HepG2 (cell line): ENCODE results near the gene NPTXR. TPM values are rescaled to one million over a fixed set of nuclear protein-coding genes. Genes with fewer than 3 reads are reported as not detected.

ENCODE experiments used
- ELF3 ChIP-seq: IDR thresholded peaks from 2 replicates; pipeline ENCODE4 v1.6.1; 2016; ENCODE audit warnings: missing genetic modification reagents, missing compliant biosample characterization
- ERF ChIP-seq: IDR thresholded peaks from 2 replicates; pipeline ENCODE4 v1.6.1; 2018; ENCODE audit warnings: missing biosample characterization, missing genetic modification reagents
- GTF3A ChIP-seq: sonication (generic); formaldehyde crosslinking; conservative IDR thresholded peaks from 2 replicates; pipeline ENCODE4 v1.4.0; 2020; ENCODE audit warnings: mild to moderate bottlenecking, missing genetic modification reagents
- HIVEP1 ChIP-seq: sonication (generic); formaldehyde crosslinking; IDR thresholded peaks from 2 replicates; pipeline ENCODE4 v1.4.0; 2020; ENCODE audit warnings: mild to moderate bottlenecking, missing genetic modification reagents
- KMT2A ChIP-seq: sonication (generic); formaldehyde crosslinking; IDR thresholded peaks from 2 replicates; pipeline ENCODE4 v1.4.0; 2020; ENCODE audit warnings: missing genetic modification reagents
- MED13 ChIP-seq: sonication (generic); formaldehyde crosslinking; IDR thresholded peaks from 2 replicates; pipeline ENCODE4 v1.5.0; 2020; ENCODE audit warnings: missing genetic modification reagents
- MEIS1 ChIP-seq: sonication (generic); formaldehyde crosslinking; IDR thresholded peaks from 2 replicates; pipeline ENCODE4 v1.9.0; 2021; ENCODE audit warnings: mild to moderate bottlenecking, missing genetic modification reagents, moderate library complexity, borderline replicate concordance
- MYNN ChIP-seq: sonication (generic); formaldehyde crosslinking; IDR thresholded peaks from 2 replicates; pipeline ENCODE4 v1.4.0; 2020; ENCODE audit warnings: mild to moderate bottlenecking, low read depth, missing genetic modification reagents
- NFE2L1 ChIP-seq: sonication (generic); formaldehyde crosslinking; IDR thresholded peaks from 2 replicates; pipeline ENCODE4 v1.4.0; 2020; ENCODE audit warnings: missing genetic modification reagents, mild to moderate bottlenecking, borderline replicate concordance
- ONECUT2 ChIP-seq: sonication (generic); formaldehyde crosslinking; IDR thresholded peaks from 2 replicates; pipeline ENCODE4 v1.4.0; 2020; ENCODE audit warnings: missing genetic modification reagents
- PAF1 ChIP-seq: IDR thresholded peaks from 2 replicates; pipeline ENCODE4 v1.6.1; 2016; ENCODE audit warnings: missing genetic modification reagents, missing compliant biosample characterization
- POLR2G ChIP-seq: fragments of 200-400 bp; formaldehyde crosslinking; IDR thresholded peaks from 2 replicates; pipeline ENCODE4 v1.6.1; 2018; ENCODE audit warnings: mild to moderate bottlenecking, low read depth, low read length, moderate library complexity
- RARA ChIP-seq: IDR thresholded peaks from 2 replicates; pipeline ENCODE4 v1.6.1; 2016; ENCODE audit warnings: missing genetic modification reagents, missing compliant biosample characterization
- RFX3 ChIP-seq: IDR thresholded peaks from 2 replicates; pipeline ENCODE4 v1.6.1; 2016; ENCODE audit warnings: missing biosample characterization, missing genetic modification reagents
- ZBTB38 ChIP-seq: sonication (generic); formaldehyde crosslinking; IDR thresholded peaks from 2 replicates; pipeline ENCODE4 v1.5.1; 2020; ENCODE audit warnings: mild to moderate bottlenecking, missing genetic modification reagents
- ZFP36L1 ChIP-seq: sonication (generic); formaldehyde crosslinking; IDR thresholded peaks from 2 replicates; pipeline ENCODE4 v1.8.0; 2022; ENCODE audit warnings: mild to moderate bottlenecking, missing genetic modification reagents, moderate library complexity
- ZIK1 ChIP-seq: sonication (generic); formaldehyde crosslinking; IDR thresholded peaks from 2 replicates; pipeline ENCODE4 v1.5.0; 2020; ENCODE audit warnings: mild to moderate bottlenecking, low read depth, missing genetic modification reagents, borderline replicate concordance
- ZNF274 ChIP-seq: sonication (generic); formaldehyde crosslinking; IDR thresholded peaks from 2 replicates; pipeline ENCODE4 v1.5.1; 2020; ENCODE audit warnings: mild to moderate bottlenecking, missing genetic modification reagents
- ZNF354B ChIP-seq: sonication (generic); formaldehyde crosslinking; IDR thresholded peaks from 2 replicates; pipeline ENCODE4 v1.8.0; 2022; ENCODE audit warnings: mild to moderate bottlenecking, missing genetic modification reagents
- ZNF737 ChIP-seq: sonication (generic); formaldehyde crosslinking; IDR thresholded peaks from 2 replicates; pipeline ENCODE4 v1.5.0; 2020; ENCODE audit warnings: missing genetic modification reagents, mild to moderate bottlenecking, borderline replicate concordance
- ZNF746 ChIP-seq: sonication (generic); formaldehyde crosslinking; IDR thresholded peaks from 2 replicates; pipeline ENCODE4 v1.8.0; 2022; ENCODE audit warnings: mild to moderate bottlenecking, missing genetic modification reagents
- ZNF761 ChIP-seq: sonication (generic); formaldehyde crosslinking; conservative IDR thresholded peaks from 2 replicates; pipeline ENCODE4 v1.4.0; 2020; ENCODE audit warnings: mild to moderate bottlenecking, missing genetic modification reagents
- polyA plus RNA-seq, 8 experiments: library from polyadenylated mRNA; depleted of rRNA in 3 of 8; stranded (reverse) in 7 of 8; unstranded in 1 of 8; fragments of >200 nt; fragmentation: Illumina TruSeq in 4 of 8; extraction: Trizol in 4 of 8; gene quantifications; 2 replicates each; pipeline versions ENCODE4 v1.2.1 to v1.2.3, GENCODE V29; 2011 to 2016; ENCODE audit warnings: low read depth in 4 of 8, missing spikeins in 1 of 8, mixed read lengths in 1 of 8; ENCODE audit not compliant: insufficient read depth in 1 of 8
- total RNA-seq, 5 experiments: library from RNA; depleted of rRNA; stranded (reverse); fragments of >200 nt; fragmentation: Illumina TruSeq; extraction: Trizol; gene quantifications; 2 replicates each; pipeline ENCODE4 v1.2.3, GENCODE V29; 2016; ENCODE audit warnings: low read depth in 1 of 5
- TF ChIP-seq, protein P1 (sequence below): sonication (generic); formaldehyde crosslinking; IDR thresholded peaks from 2 replicates; pipeline ENCODE4 v1.4.0; 2020; ENCODE audit warnings: missing genetic modification reagents
- TF ChIP-seq, protein P2 (sequence below): sonication (generic); formaldehyde crosslinking; IDR thresholded peaks from 2 replicates; pipeline ENCODE4 v1.4.0; 2020; ENCODE audit warnings: low read depth, mild to moderate bottlenecking, missing genetic modification reagents
- TF ChIP-seq, protein P3 (sequence below): sonication (generic); formaldehyde crosslinking; IDR thresholded peaks from 2 replicates; pipeline ENCODE4 v1.5.0; 2020; ENCODE audit warnings: mild to moderate bottlenecking, missing genetic modification reagents

The NPTXR gene
- total and polyA plus RNA-seq, 2 of the 13 experiments (the other 11 are each of a cell fraction or from before 2014, with no cell fraction given), result 2.6 to 4.8 TPM

DNA sequence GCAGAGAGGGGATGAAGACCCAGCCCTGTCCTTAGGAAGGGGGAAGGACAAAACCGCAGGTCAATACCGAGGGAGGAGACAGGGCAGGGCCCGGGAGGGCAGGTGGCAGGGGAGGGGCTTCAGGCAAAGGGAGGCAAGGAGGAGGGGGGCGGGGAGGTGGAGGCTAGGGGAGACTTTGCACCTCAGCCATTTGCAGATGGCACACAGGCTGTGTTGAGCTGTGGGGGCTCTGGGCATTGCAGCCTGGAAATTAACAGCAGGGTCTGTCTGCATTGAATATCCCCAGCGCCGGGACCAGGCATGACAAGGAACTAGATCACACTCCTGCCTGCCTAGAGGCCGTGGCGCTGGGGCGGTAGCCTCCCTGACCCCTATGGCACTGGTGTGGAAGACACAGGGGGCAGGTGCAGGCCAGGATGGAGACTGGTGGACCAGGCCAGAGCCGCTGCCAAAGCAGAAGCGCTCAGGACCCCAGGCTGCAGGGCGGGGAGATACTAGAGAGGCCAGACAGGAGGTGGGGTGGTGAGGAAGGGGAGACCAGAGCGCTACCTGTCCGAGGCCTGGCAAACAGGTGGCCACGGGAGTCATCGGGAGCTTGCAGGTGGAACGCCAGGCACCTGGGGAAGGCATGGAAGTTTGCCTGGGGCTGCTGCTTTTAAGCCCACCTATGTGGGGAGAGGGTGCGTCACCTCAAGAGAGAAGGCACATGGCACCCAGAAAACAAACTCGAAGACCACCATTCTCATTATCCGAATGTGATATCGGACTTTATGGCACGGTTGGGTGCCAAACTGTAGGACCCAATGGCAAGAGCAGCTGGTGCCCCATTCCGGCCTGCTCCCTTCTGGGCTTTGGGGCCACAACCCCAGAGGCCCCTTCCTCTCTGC lies 16.7 kb upstream of the NPTXR start (continued):
- TF ChIP-seq, protein P1, sequence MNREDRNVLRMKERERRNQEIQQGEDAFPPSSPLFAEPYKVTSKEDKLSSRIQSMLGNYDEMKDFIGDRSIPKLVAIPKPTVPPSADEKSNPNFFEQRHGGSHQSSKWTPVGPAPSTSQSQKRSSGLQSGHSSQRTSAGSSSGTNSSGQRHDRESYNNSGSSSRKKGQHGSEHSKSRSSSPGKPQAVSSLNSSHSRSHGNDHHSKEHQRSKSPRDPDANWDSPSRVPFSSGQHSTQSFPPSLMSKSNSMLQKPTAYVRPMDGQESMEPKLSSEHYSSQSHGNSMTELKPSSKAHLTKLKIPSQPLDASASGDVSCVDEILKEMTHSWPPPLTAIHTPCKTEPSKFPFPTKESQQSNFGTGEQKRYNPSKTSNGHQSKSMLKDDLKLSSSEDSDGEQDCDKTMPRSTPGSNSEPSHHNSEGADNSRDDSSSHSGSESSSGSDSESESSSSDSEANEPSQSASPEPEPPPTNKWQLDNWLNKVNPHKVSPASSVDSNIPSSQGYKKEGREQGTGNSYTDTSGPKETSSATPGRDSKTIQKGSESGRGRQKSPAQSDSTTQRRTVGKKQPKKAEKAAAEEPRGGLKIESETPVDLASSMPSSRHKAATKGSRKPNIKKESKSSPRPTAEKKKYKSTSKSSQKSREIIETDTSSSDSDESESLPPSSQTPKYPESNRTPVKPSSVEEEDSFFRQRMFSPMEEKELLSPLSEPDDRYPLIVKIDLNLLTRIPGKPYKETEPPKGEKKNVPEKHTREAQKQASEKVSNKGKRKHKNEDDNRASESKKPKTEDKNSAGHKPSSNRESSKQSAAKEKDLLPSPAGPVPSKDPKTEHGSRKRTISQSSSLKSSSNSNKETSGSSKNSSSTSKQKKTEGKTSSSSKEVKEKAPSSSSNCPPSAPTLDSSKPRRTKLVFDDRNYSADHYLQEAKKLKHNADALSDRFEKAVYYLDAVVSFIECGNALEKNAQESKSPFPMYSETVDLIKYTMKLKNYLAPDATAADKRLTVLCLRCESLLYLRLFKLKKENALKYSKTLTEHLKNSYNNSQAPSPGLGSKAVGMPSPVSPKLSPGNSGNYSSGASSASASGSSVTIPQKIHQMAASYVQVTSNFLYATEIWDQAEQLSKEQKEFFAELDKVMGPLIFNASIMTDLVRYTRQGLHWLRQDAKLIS (CRISPR knock-in tag), result no peak
- TF ChIP-seq HIVEP1, result no peak
- TF ChIP-seq MYNN (CRISPR knock-in tag), result no peak
- TF ChIP-seq GTF3A (CRISPR knock-in tag), result no peak
- TF ChIP-seq PAF1 (CRISPR knock-in tag), result no peak
- TF ChIP-seq, protein P2, sequence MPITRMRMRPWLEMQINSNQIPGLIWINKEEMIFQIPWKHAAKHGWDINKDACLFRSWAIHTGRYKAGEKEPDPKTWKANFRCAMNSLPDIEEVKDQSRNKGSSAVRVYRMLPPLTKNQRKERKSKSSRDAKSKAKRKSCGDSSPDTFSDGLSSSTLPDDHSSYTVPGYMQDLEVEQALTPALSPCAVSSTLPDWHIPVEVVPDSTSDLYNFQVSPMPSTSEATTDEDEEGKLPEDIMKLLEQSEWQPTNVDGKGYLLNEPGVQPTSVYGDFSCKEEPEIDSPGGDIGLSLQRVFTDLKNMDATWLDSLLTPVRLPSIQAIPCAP (CRISPR knock-in tag), result no peak
- TF ChIP-seq NFE2L1 (CRISPR knock-in tag), result no peak
- no peak for TF ChIP-seq RARA (CRISPR knock-in tag)
- TF ChIP-seq ZIK1 (CRISPR knock-in tag), result no peak
- TF ChIP-seq ZNF761, result no peak
- TF ChIP-seq ZBTB38 (CRISPR knock-in tag), result no peak
- no peak for TF ChIP-seq ELF3 (CRISPR knock-in tag)
- TF ChIP-seq ZNF737 (CRISPR knock-in tag), result no peak
- TF ChIP-seq ZNF746 (CRISPR knock-in tag), result no peak
- no peak for TF ChIP-seq ZFP36L1 (CRISPR knock-in tag)
- no peak for TF ChIP-seq POLR2G
- no peak for TF ChIP-seq MED13 (CRISPR knock-in tag)
- no peak for TF ChIP-seq ZNF354B (CRISPR knock-in tag)
- TF ChIP-seq KMT2A (CRISPR knock-in tag), result no peak
- TF ChIP-seq ONECUT2 (CRISPR knock-in tag), result peak; percentile 63; the same call in 1 of the 2 replicates
- TF ChIP-seq RFX3, result no peak
- peak; percentile 54; the same call in 1 of the 2 replicates for TF ChIP-seq MEIS1
- no peak for TF ChIP-seq ERF (CRISPR knock-in tag)
- TF ChIP-seq, protein P3, sequence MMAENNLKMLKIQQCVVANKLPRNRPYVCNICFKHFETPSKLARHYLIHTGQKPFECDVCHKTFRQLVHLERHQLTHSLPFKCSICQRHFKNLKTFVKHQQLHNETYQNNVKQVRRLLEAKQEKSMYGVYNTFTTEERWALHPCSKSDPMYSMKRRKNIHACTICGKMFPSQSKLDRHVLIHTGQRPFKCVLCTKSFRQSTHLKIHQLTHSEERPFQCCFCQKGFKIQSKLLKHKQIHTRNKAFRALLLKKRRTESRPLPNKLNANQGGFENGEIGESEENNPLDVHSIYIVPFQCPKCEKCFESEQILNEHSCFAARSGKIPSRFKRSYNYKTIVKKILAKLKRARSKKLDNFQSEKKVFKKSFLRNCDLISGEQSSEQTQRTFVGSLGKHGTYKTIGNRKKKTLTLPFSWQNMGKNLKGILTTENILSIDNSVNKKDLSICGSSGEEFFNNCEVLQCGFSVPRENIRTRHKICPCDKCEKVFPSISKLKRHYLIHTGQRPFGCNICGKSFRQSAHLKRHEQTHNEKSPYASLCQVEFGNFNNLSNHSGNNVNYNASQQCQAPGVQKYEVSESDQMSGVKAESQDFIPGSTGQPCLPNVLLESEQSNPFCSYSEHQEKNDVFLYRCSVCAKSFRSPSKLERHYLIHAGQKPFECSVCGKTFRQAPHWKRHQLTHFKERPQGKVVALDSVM (CRISPR knock-in tag), result peak; percentile 75
- no peak for TF ChIP-seq ZNF274 (CRISPR knock-in tag)
